GM23338 (cell line): ENCODE data around the gene NPAS3. TPM values are rescaled to one million over a fixed set of nuclear protein-coding genes. Genes with fewer than 3 reads are reported as not detected.

Experiments used
- ATAC-seq: fragments of 200-7000 bp; cut with Tn5 transposase; 3 replicates; pipeline ENCODE4 v1.9.1; 2020
- DNase-seq: peaks from one replicate; pipeline ENCODE4 v3.0.0-alpha.2; 2015; ENCODE audit warnings: low spot score
- H2AFZ ChIP-seq: fragments of 200-600 bp; sonication (generic); 2 replicates; pipeline ENCODE4 v1.8.0; 2016; ENCODE audit warnings: antibody characterized with exemption, mild to moderate bottlenecking, moderate library complexity
- H3F3A ChIP-seq: fragments of 200-600 bp; sonication (generic); replicated peaks from 2 replicates; pipeline ENCODE4 v1.8.0; 2017; ENCODE audit warnings: antibody characterized with exemption, mixed run types, low read depth
- H3K27ac ChIP-seq: fragments of 200-600 bp; sonication (generic); 2 replicates; pipeline ENCODE4 v1.6.1; 2016; ENCODE audit warnings: low read depth
- H3K27me3 ChIP-seq: fragments of 200-600 bp; sonication (generic); 2 replicates; pipeline ENCODE4 v1.8.0; 2016; ENCODE audit warnings: mild to moderate bottlenecking, mixed run types, moderate library complexity; ENCODE audit not compliant: insufficient read depth
- H3K36me3 ChIP-seq: fragments of 200-600 bp; sonication (generic); 2 replicates; pipeline ENCODE4 v1.8.0; 2016; ENCODE audit warnings: mild to moderate bottlenecking; ENCODE audit not compliant: insufficient read depth
- H3K4me1 ChIP-seq: fragments of 200-600 bp; sonication (generic); 2 replicates; pipeline ENCODE4 v1.8.0; 2016; ENCODE audit warnings: mild to moderate bottlenecking, moderate library complexity; ENCODE audit not compliant: insufficient read depth
- H3K4me2 ChIP-seq: fragments of 200-600 bp; sonication (generic); 2 replicates; pipeline ENCODE4 v1.7.1; 2017; ENCODE audit warnings: mixed run types
- H3K4me3 ChIP-seq: fragments of 200-600 bp; sonication (generic); 2 replicates; pipeline ENCODE4 v1.6.1; 2016; ENCODE audit warnings: mixed run types
- H3K79me2 ChIP-seq: fragments of 200-600 bp; sonication (generic); replicated peaks from 2 replicates; pipeline ENCODE4 v1.8.0; 2017; ENCODE audit warnings: mild to moderate bottlenecking; ENCODE audit not compliant: insufficient read depth
- H3K9me2 ChIP-seq: fragments of 200-600 bp; sonication (generic); 2 replicates; pipeline ENCODE4 v1.8.0; 2017; ENCODE audit not compliant: insufficient read depth
- H4K20me1 ChIP-seq: fragments of 200-600 bp; sonication (generic); replicated peaks from 2 replicates; pipeline ENCODE4 v1.8.0; 2017; ENCODE audit warnings: mild to moderate bottlenecking; ENCODE audit not compliant: insufficient read depth
- H3K27ac Mint-ChIP-seq: 2 replicates; pipeline ENCODE4 v1.8.0; 2020; ENCODE audit warnings: inconsistent platforms, mild to moderate bottlenecking, moderate library complexity, mixed read lengths
- H3K27me3 Mint-ChIP-seq: 3 replicates; pipeline ENCODE4 v1.8.0; 2022; ENCODE audit warnings: low read depth, mild to moderate bottlenecking, moderate library complexity, mixed read lengths, inconsistent platforms; ENCODE audit not compliant: insufficient read depth, poor library complexity
- H3K36me3 Mint-ChIP-seq: 3 replicates; pipeline ENCODE4 v1.8.0; 2021; ENCODE audit warnings: low read depth, mild to moderate bottlenecking, inconsistent platforms, moderate library complexity, mixed read lengths
- H3K4me1 Mint-ChIP-seq: 3 replicates; pipeline ENCODE4 v1.8.0; 2020; ENCODE audit warnings: mild to moderate bottlenecking, inconsistent platforms, mixed read lengths
- H3K4me3 Mint-ChIP-seq: 3 replicates; pipeline ENCODE4 v1.8.0; 2021; ENCODE audit warnings: moderate library complexity, mild to moderate bottlenecking, inconsistent platforms, mixed read lengths
- H3K9me3 Mint-ChIP-seq: 3 replicates; pipeline ENCODE4 v1.8.0; 2020; ENCODE audit warnings: moderate library complexity, mild to moderate bottlenecking, inconsistent platforms, mixed read lengths
- CREB1 ChIP-seq: fragments of 250-450 bp; sonication (Bioruptor Pico); IDR thresholded peaks from 2 replicates; pipeline ENCODE4 v1.5.0; 2020; ENCODE audit warnings: low read depth, mild to moderate bottlenecking, moderate library complexity
- EZH2 ChIP-seq: fragments of 200-600 bp; sonication (generic); IDR thresholded peaks from one replicate; pipeline ENCODE4 v1.8.0; 2017; ENCODE audit warnings: antibody characterized with exemption, mild to moderate bottlenecking, low read depth; ENCODE audit not compliant: unreplicated experiment
- EZH2phosphoT487 ChIP-seq: fragments of 200-600 bp; sonication (generic); IDR thresholded peaks from one replicate; pipeline ENCODE4 v1.8.1; 2018; ENCODE audit warnings: antibody characterized with exemption; ENCODE audit not compliant: unreplicated experiment
- NANOG ChIP-seq: IDR thresholded peaks from 2 replicates; pipeline ENCODE4 v1.6.1; 2016; ENCODE audit warnings: antibody characterized with exemption, borderline replicate concordance
- REST ChIP-seq: IDR thresholded peaks from one replicate; pipeline ENCODE4 v1.6.1; 2018; ENCODE audit warnings: antibody characterized with exemption; ENCODE audit not compliant: unreplicated experiment
- ZNF114 ChIP-seq: fragments of 250-450 bp; sonication (Bioruptor Pico); IDR thresholded peaks from 2 replicates; pipeline ENCODE4 v1.5.0; 2020; ENCODE audit warnings: mild to moderate bottlenecking, moderate library complexity
- ZNF331 ChIP-seq: fragments of 250-450 bp; sonication (Bioruptor Pico); IDR thresholded peaks from 2 replicates; pipeline ENCODE4 v1.5.0; 2020; ENCODE audit warnings: low read depth, mild to moderate bottlenecking, moderate library complexity
- ZNF462 ChIP-seq: fragments of 250-450 bp; sonication (Bioruptor Pico); IDR thresholded peaks from 2 replicates; pipeline ENCODE4 v1.5.0; 2020; ENCODE audit warnings: mild to moderate bottlenecking, moderate library complexity
- polyA plus RNA-seq: library from polyadenylated mRNA; unstranded; fragments of >200 nt; fragmentation: Nextera tagmentation; extraction: Ambion mirVana; gene quantifications from 2 replicates; pipeline ENCODE4 v1.2.1, GENCODE V29; 2016
- total RNA-seq: library from RNA; depleted of rRNA; stranded (reverse); fragments of >200 nt; shearing (Covaris generic); gene quantifications from 2 replicates; pipeline ENCODE4 v1.2.3, GENCODE V29; 2014
- TF ChIP-seq, protein P1 (sequence below): IDR thresholded peaks from 2 replicates; pipeline ENCODE4 v1.6.1; 2016; ENCODE audit warnings: antibody characterized with exemption

The NPAS3 gene
- total and polyA plus RNA-seq, 2 experiments from 2014 or later, result 0.17 to 0.19 TPM

DNA sequence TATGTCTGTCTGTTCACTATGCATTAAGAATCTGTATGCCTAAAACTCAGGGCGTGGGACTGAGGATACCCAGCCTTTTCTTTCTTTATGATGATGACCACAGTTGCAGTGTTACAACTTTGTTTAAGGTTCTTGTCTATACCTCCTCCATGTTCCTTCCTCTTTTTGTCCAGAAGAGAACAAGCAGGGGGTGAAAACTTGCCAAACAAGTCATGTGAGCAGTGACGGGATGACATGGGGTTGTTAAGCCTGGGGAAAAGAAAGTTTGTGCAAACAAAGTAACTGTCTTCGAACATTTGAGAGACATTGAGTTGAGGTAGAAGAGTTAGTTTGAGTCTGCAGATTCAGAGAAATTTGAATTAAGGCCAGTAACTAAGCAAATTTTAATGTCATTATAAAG is 505.5 kb downstream of the NPAS3 start (continued):
- TF ChIP-seq EZH2 (no peak), EZH2phosphoT487 (no peak), CREB1 (CRISPR knock-in tag) (no peak)

DNA sequence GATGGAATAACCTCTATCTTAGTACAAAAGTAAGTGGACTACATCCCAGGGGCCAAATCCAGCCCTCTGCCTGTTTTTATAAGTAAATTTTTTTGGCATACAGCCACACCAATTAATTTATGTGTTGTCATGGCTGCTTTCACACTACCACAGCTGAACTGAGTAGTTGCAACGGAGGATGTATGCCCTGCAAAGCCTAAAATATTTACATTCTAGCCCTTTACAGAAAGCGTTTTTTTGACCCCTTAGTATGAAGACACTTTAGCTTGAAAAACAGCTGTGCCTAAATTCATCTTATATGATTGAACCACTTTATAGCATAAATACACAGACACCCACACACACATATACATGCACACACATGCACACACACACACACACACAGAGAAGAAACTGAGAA is 510.6 kb downstream of the NPAS3 start:
- ATAC-seq, result no peak
- TF ChIP-seq NANOG, result no peak
- H3K27ac ChIP-seq, result no peak overlapping the region

DNA sequence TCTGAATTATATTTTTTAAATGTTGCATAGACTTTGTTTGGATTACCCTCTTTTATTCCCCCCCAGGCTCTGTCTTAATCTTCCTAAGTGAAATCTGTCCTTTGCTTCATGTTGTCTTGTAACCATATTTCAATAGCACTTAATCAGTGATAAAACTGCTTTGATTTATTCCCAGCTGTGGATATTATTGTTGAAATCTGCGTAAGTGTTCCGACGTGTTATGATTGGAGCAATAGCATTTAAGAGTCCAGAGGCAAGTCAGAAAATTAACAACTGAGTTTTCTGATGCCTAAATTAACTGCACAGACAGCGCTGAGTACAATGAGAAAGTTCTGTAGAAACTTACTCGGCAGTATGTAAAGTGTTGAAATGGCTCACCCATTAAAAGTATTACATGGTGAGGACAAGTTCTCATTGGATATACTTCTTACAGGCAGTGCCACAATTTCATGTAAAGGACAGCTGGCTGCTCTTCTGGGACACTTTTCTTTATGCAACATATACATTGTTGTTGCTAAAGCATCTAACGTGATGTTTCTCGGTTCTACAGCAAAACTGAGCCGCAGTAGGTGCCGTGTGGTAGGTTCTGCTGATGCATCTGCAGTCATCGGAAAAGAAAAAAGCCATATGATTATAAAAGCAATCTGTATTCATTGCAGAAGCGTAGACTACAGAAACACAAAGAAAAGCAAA is 511.2 kb downstream of the NPAS3 start:
- no peaks in the 10 kb centered on the region for H3K79me2 ChIP-seq
- H3K27me3 ChIP-seq, result no peaks in the 10 kb centered on the region
- no peaks in the 10 kb centered on the region for H3F3A ChIP-seq
- H3K4me3 ChIP-seq, result no peak overlapping the region
- no peak overlapping the region for H3K27ac ChIP-seq
- H3K4me1 ChIP-seq, result no peaks in the 10 kb centered on the region
- H3K9me2 ChIP-seq, result peaks cover 16% of the 10 kb centered on the region
- H3K9me3 Mint-ChIP-seq, result no peaks in the 10 kb centered on the region
- DNase-seq, result no peak
- no peaks in the 10 kb centered on the region; the same call in 1 of the 2 replicates for H3K36me3 ChIP-seq
- peaks cover 4% of the 10 kb centered on the region for H3K27me3 Mint-ChIP-seq
- H3K4me3 Mint-ChIP-seq, result no peak overlapping the region
- no peak overlapping the region for H3K4me2 ChIP-seq
- H3K36me3 Mint-ChIP-seq, result no peaks in the 10 kb centered on the region
- no peak overlapping the region for H2AFZ ChIP-seq
- no peak overlapping the region for H3K27ac Mint-ChIP-seq
- peaks cover 9% of the 10 kb centered on the region; the same call in 2 of the 3 replicates for H3K4me1 Mint-ChIP-seq
- no peak for ATAC-seq
- H4K20me1 ChIP-seq, result no peaks in the 10 kb centered on the region
- no peak for TF ChIP-seq ZNF462
- no peak for TF ChIP-seq EZH2phosphoT487
- TF ChIP-seq, protein P1, sequence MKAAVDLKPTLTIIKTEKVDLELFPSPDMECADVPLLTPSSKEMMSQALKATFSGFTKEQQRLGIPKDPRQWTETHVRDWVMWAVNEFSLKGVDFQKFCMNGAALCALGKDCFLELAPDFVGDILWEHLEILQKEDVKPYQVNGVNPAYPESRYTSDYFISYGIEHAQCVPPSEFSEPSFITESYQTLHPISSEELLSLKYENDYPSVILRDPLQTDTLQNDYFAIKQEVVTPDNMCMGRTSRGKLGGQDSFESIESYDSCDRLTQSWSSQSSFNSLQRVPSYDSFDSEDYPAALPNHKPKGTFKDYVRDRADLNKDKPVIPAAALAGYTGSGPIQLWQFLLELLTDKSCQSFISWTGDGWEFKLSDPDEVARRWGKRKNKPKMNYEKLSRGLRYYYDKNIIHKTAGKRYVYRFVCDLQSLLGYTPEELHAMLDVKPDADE, result no peak
- TF ChIP-seq CREB1 (CRISPR knock-in tag), result no peak
- TF ChIP-seq ZNF331 (CRISPR knock-in tag), result no peak
- TF ChIP-seq REST, result no peak
- TF ChIP-seq ZNF114 (CRISPR knock-in tag), result no peak

More for the DNA sequence above, 510.6 kb downstream of the NPAS3 start:
- H3K27me3 ChIP-seq, result no peaks in the 10 kb centered on the region
- no peak overlapping the region for H3K27ac Mint-ChIP-seq
- no peaks in the 10 kb centered on the region for H4K20me1 ChIP-seq
- DNase-seq, result no peak
- H3K27me3 Mint-ChIP-seq, result peaks cover 4% of the 10 kb centered on the region
- no peaks in the 10 kb centered on the region for H3K9me3 Mint-ChIP-seq
- no peaks in the 10 kb centered on the region for H3K4me1 ChIP-seq
- H3K36me3 Mint-ChIP-seq, result no peaks in the 10 kb centered on the region
- no peak overlapping the region for H3K4me2 ChIP-seq
- H3F3A ChIP-seq, result no peaks in the 10 kb centered on the region
- no peaks in the 10 kb centered on the region for H3K79me2 ChIP-seq
- peaks cover 16% of the 10 kb centered on the region for H3K9me2 ChIP-seq
- no peaks in the 10 kb centered on the region; the same call in 1 of the 2 replicates for H3K36me3 ChIP-seq
- H3K4me3 Mint-ChIP-seq, result no peak overlapping the region
- no peak overlapping the region for H3K4me3 ChIP-seq
- no peak overlapping the region for H2AFZ ChIP-seq
- peaks cover 5% of the 10 kb centered on the region; the same call in 2 of the 3 replicates for H3K4me1 Mint-ChIP-seq
